ENCODE measurements around the gene TRPM5. TPM values are rescaled to one million over a fixed set of nuclear protein-coding genes. Genes with fewer than 3 reads are reported as not detected.

The TRPM5 gene
- total RNA-seq, 1 experiment from 2014 or later: not detected

DNA sequence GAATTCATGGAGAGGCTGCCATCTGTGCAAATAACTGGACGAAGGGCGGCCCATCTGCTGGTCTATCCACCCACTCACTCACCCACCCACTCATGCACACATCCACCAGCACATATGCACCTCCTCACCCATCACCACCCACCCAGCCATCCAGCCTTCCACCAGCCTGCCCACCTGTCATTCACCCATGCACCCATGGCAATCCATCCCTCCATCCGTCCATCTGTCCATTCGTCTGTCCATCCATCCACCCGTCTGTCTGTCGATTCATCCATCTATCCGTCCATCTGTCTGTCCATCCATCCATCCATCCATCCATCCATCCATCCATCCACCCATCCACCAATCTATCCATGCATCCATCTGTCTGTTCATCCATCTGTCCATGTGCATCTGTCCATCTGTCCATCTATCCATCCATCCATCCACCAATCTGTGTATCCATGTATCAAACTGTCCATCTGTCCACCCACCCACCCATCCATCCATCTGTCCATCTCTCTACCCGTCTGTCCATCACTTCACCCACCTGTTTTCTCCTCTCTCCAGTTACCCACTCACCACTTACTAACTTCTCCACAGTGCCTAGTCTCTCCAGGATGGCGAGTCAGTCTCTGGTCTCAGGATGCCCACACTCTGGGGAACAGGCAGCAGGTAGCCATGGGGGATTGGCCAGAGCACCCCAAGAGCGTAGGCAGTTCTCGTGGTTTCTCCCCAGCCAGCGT lies 8.9 kb downstream of the TRPM5 start:
- CTCF ChIA-PET: no interaction called here
- DNase-seq (ENCODE audit: low spot score): no peak

DNA sequence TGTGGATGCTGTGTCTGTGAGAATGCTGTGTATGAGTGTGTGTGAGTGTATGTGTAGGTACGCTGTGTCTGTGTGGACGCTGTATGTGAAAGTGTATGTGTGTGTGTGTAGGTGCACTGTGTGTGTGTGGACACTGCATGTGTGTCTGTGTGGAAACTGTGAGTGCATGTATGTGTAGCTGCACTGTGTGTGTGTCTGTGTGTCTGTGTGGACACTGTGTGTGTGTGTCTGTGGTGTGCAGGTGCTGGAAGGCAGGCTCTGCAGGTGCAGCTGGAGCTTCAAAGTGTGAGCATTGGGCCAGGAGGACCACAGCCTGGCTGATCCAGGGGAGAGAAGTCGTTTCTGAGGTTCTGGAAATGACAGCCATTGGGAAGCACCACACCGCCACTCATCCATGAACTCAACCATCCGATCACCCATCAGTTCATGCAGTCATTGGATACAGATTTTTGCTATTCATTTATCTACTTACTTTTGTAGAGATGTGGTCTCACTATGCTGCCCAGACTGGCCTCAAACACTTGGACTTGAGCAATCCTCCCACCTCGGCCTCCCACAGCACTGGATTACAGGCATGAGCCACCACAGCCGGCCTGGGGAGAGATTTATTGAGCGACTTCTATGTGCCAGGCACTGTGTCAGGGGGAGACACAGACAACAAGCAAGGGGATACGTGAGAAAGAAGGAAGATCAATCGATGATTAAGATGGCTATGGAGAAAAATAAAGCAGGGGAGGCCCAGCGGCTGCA lies 9.6 kb downstream of the TRPM5 start:
- Histone ChIP-seq H3K4me1 (ENCODE audit: insufficient read depth, low read length, poor library complexity, severe bottlenecking) (no peaks in the 10 kb centered on the region), H3K36me3 (ENCODE audit: insufficient read depth, low read length, poor library complexity, severe bottlenecking) (no peaks in the 10 kb centered on the region), H3K4me3 (ENCODE audit: low read depth, low read length, poor library complexity, severe bottlenecking) (no peak overlapping the region), H3K27me3 (replicated peaks; ENCODE audit: insufficient read depth, low read depth, low read length, poor library complexity) (no peaks in the 10 kb centered on the region), H3K27ac (ENCODE audit: low read depth, low read length, poor library complexity, severe bottlenecking) (no peak overlapping the region), H3K9me3 (ENCODE audit: low read depth, low read length, poor library complexity, severe bottlenecking) (no peaks in the 10 kb centered on the region)
- intact Hi-C loops (cut with micrococcal nuclease; ENCODE audit: unreplicated experiment): no loop called here
- BruUV-seq (replicated peaks): no TSS peak
- CTCF ChIA-PET: no interaction called here
- TF ChIP-seq, protein P1, sequence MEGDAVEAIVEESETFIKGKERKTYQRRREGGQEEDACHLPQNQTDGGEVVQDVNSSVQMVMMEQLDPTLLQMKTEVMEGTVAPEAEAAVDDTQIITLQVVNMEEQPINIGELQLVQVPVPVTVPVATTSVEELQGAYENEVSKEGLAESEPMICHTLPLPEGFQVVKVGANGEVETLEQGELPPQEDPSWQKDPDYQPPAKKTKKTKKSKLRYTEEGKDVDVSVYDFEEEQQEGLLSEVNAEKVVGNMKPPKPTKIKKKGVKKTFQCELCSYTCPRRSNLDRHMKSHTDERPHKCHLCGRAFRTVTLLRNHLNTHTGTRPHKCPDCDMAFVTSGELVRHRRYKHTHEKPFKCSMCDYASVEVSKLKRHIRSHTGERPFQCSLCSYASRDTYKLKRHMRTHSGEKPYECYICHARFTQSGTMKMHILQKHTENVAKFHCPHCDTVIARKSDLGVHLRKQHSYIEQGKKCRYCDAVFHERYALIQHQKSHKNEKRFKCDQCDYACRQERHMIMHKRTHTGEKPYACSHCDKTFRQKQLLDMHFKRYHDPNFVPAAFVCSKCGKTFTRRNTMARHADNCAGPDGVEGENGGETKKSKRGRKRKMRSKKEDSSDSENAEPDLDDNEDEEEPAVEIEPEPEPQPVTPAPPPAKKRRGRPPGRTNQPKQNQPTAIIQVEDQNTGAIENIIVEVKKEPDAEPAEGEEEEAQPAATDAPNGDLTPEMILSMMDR (conservative IDR thresholded peaks at IDR 0.05; ENCODE audit: low read depth, low read length): no peak
- no peak for TF ChIP-seq EZH2 (IDR thresholded peaks at IDR 0.05; ENCODE audit: borderline replicate concordance, low read depth, low read length, poor library complexity, severe bottlenecking)
- DNase-seq (ENCODE audit: low spot score): no peak
- POLR2A ChIA-PET (ENCODE audit: low non-redundant PET): no interaction called here

More for the DNA sequence above, 8.9 kb downstream of the TRPM5 start:
- no peaks in the 10 kb centered on the region for H3K27me3 ChIP-seq (replicated peaks; ENCODE audit: insufficient read depth, low read depth, low read length, poor library complexity)
- H3K9me3 ChIP-seq (ENCODE audit: low read depth, low read length, poor library complexity, severe bottlenecking): no peaks in the 10 kb centered on the region
- intact Hi-C loops (cut with micrococcal nuclease; ENCODE audit: unreplicated experiment): no loop called here
- no peak overlapping the region for H3K27ac ChIP-seq (ENCODE audit: low read depth, low read length, poor library complexity, severe bottlenecking)
- H3K4me1 ChIP-seq (ENCODE audit: insufficient read depth, low read length, poor library complexity, severe bottlenecking): no peaks in the 10 kb centered on the region
- H3K4me3 ChIP-seq (ENCODE audit: low read depth, low read length, poor library complexity, severe bottlenecking): no peak overlapping the region
- TF ChIP-seq, protein P1 (conservative IDR thresholded peaks at IDR 0.05; ENCODE audit: low read depth, low read length): no peak
- no peak for TF ChIP-seq EZH2 (IDR thresholded peaks at IDR 0.05; ENCODE audit: borderline replicate concordance, low read depth, low read length, poor library complexity, severe bottlenecking)
- no peaks in the 10 kb centered on the region for H3K36me3 ChIP-seq (ENCODE audit: insufficient read depth, low read length, poor library complexity, severe bottlenecking)
- POLR2A ChIA-PET (ENCODE audit: low non-redundant PET): no interaction called here
- BruUV-seq (replicated peaks): no TSS peak

DNA sequence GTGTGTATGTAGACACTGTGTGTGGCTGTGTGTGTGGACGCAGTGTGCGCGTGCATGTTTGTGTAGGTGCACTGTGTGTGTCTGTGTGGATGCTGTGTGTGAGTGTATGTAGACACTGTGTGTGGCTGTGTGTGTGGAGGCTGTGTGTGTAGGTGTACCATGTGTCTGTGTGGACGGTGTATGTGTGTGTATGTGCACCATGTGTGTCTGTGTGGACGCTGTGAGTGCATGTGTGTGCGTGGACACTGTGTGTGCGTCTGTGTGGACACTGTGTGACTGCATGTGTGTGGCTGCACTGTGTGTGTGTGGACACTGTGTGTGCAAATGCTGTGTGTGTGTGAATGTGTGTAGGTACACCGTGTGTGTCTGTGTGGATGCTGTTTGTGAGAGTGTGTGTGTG lies 10.3 kb downstream of the TRPM5 start:
- no TSS peak for BruUV-seq (replicated peaks)
- ChIA-PET POLR2A (ENCODE audit: low non-redundant PET) (no interaction called here), CTCF (no interaction called here)
- DNase-seq (ENCODE audit: low spot score): no peak
- no peaks in the 10 kb centered on the region for H3K36me3 ChIP-seq (ENCODE audit: insufficient read depth, low read length, poor library complexity, severe bottlenecking)
- H3K27ac ChIP-seq (ENCODE audit: low read depth, low read length, poor library complexity, severe bottlenecking): no peak overlapping the region
- no peak for TF ChIP-seq EZH2 (IDR thresholded peaks at IDR 0.05; ENCODE audit: borderline replicate concordance, low read depth, low read length, poor library complexity, severe bottlenecking)
- no peaks in the 10 kb centered on the region for H3K27me3 ChIP-seq (replicated peaks; ENCODE audit: insufficient read depth, low read depth, low read length, poor library complexity)
- H3K4me3 ChIP-seq (ENCODE audit: low read depth, low read length, poor library complexity, severe bottlenecking): no peak overlapping the region
- no peaks in the 10 kb centered on the region for H3K9me3 ChIP-seq (ENCODE audit: low read depth, low read length, poor library complexity, severe bottlenecking)
- intact Hi-C loops (cut with micrococcal nuclease; ENCODE audit: unreplicated experiment): no loop called here
- no peaks in the 10 kb centered on the region for H3K4me1 ChIP-seq (ENCODE audit: insufficient read depth, low read length, poor library complexity, severe bottlenecking)
